Putamen (tissue), 1 donor: ENCODE data around the gene SMC4.
A peak's percentile ranks its signal among the peaks of the same experiment; 100 is the strongest.
"Not testable (repeated sequence)": the region's sequence is repeated elsewhere in the genome, so short reads cannot be mapped to it uniquely, and the experiment has no call there.

Experiments used
- DNase-seq: peaks from one replicate; pipeline ENCODE4 v3.0.0-alpha.2; 2016; ENCODE audit warnings: low spot score

SMC4 gene

DNA sequence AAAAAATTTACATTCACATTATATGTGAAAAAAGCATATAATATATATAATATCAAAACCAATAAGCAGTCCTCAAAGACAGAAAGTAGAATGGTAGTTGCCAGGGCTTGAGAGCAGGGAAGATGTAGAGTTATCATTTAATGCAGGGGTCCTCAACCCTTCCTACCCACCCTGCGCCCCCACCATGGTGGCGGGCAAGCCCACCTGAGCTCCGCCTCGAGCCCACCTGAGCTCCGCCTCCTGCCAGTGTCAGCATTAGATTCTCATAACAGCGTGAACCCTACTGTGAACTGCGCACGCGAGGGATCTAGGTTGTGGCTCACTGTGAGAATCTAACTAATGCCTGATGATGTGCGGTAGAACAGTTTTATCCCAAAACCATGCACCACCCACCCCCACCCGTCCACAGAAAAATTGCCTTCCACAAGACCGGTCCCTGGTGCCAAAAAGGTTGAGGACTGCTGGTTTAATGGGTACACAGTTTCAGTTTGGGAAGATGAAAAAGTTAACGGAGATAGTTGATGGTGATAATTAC is 47.1 kb downstream of the SMC4 start:
- DNase-seq = no peak

DNA sequence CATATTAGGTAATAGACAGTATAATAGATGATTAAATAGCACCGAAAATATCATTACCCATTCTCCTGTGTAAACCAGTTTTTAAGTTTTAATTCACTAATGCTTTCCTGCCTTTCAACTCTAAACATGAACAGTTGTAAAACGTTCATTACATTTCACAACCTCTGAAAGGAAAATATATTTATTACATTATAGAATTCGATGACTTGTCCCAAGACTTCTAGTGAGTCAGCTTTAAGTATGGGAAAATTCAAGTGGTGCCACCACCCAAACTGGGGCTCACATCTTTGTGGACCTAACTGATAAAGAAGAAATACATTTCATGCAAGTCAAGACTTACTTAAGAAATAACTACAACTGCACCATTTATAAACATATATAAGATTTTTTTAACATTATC is 48.1 kb downstream of the SMC4 start:
- no peak for DNase-seq

DNA sequence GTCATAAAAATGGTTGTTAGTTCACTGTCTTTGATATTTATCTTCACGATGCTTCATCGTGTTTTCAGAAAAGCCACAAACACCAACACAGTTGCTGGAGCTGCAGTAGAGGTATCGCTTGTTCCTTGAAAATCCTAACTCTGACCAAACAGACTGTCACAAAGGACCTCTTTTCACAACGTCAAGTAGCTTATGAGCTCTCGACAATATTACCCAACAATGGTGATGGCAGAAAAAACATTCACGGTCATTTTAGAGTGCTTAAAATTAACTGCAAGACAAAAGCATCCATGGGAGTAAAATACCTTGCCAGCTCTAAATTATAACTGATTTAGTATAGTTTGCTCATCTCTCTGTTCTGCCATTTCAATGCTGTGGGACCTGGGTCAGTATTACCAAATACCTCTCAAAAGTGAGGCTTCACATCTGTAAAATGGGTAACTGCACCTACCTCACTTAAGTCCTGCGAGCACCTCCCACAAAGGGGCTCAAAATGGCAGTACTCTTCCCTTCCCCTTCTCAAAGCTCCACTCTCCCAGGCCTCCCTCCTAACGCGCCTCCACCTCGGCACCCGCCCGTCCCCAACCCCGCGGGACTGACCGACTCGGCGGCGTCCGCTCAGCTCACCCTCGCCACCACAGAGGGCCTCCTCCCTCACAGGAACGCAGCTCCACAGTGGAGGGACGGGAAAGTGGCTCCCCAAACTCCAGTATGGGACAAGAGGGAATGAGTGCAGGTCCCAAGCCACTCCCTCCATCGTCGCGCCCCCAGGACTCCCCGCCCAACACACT is 49.6 kb downstream of the SMC4 start:
- DNase-seq = no peak

DNA sequence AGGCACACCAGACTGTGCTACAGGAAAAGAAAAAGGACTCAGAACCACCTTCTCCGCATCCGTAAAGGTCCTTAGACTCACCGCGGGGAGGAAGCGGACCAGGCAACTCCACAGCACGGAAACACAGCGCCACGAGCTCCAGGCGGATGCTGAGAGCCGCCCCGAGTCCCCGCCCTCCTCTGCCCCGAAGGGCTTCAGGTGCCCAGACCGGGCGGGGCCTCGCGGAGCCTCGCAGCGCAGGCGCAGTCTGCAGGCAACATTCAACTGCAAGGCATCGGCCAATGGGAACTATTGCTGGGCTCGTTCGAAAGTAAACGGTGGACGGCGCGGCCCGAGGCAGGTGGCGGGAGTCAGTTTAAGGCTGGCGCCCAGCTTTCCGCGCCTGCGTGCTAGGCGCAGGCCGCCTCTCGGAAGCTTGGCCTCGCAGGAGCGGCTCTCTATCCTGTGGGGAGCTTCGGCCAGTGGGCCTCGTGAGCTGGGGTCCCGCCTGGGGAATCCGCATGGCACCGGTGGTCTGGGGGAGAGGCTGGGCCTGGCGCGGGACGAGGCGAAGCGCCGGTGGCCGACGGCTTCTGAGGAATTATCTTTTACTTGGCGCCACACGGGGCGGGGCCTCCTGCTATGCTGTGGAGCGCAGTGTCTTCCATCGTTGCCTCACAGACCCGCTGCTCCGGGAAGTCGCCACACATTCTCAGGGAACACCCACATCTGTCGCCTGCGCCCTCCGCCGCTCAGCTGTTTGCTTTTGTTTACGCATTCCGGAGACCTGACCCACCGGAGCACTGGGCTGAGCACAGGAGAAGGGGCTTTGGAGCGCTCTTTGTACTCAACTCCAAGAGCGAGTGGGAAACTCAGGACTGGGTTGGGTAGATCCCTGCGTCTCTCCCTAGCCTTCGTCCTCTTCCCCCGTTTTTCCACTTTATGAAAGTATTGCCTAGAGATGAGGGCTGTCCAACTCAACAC is 50.5 kb downstream of the SMC4 start, which contains the start of gene TRIM59:
Gene TRIM59, minus strand, starts transcription at position 151 of the 963 bp plus-strand sequence. CDS start 10,603 bp downstream, outside the sequence.
- DNase-seq = peak; percentile 86

DNA sequence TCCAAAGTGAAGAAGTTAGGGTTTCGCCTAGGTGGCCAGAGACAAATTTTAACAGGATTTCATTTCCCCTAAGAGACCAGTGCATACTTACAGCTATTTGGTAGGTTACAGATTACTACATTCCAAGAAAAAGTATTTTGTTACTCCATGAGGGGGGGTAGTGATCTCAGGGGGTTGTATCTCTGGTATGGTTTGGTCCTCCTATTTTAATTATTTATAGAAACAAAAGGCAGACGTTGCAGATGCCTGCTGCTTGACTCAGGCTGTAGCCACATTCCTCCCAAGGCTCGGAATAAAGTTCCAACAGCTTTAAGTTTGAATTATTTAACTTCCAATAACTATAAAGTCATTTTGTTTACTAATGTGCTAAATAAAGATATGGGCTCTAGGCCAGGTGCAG is 51.4 kb downstream of the SMC4 start:
- DNase-seq = no peak

DNA sequence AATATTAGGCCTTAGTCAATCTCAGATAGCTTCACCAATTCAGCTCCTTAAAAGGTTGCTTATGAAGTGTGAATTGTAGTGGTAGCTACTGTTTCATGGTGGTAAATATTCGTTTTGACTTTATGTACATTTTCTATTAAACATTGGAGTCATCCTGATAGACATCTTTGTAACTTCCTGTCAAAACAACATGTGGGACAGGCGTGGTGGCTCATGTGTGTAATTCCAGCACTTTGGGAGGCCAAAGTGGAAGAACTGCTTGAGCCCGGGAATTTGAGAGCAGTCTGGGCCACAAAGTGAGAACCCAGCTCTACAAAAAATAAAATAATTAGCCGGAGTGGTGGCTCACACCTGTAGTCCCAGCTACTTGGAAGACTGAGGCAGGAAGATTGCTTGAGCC is 52.2 kb downstream of the SMC4 start:
- no peak for DNase-seq

DNA sequence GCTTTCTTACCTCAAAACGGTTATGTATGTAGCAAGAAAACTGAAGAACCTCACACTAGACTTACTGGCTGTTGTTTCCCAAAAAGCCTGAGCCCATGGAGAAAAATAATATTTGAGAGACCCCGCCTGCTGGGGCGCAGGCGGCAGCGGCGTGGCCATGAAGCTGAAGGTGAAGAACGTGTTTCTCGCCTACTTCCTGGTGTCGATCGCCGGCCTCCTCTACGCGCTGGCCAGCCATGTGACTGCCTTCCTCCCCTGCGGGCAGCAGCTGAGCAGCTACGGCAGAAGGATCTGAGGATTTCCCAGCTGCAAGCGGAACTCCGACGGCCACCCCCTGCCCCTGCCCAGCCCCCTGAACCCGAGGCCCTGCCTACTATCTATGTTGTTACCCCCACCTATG is 52.8 kb downstream of the SMC4 start:
- not testable (repeated sequence) for DNase-seq

DNA sequence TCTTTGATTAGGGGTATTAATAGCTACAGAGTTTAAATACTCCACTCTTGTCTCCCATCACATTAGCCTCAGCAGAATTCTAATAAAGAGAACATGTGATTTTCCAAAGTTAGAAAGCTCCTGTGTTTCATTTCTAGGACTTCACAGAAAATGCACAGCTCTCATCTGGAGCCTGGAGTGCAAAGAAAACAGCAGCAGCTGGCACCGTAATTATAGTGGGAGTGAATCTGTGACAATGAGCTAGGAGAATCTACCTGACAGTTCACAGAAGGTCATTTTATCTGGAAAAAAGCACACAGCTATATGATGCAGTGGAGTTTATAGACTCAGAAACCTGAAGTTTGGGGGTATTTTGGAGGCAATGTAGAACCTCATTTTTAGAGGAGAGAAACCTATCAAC is 55.5 kb downstream of the SMC4 start:
- no peak for DNase-seq

DNA sequence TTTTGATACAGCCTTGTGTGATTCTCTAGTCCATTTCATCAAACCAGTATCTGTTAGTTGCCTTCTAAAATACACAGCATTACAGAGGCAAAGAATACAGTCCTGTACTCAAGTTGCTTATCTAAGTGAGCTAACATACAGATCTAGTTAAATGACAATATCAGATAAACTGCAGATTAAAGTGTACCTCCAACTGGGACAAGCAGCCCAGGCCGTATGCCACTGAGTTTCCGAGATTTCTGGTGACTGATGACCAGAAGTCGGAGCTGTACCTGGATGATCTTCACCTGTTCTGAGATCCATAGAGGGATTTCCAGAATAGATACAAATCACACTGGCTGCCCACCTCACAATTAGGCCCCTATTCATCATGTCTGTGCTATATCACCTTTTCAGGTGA is 56.4 kb downstream of the SMC4 start:
- no peak for DNase-seq

DNA sequence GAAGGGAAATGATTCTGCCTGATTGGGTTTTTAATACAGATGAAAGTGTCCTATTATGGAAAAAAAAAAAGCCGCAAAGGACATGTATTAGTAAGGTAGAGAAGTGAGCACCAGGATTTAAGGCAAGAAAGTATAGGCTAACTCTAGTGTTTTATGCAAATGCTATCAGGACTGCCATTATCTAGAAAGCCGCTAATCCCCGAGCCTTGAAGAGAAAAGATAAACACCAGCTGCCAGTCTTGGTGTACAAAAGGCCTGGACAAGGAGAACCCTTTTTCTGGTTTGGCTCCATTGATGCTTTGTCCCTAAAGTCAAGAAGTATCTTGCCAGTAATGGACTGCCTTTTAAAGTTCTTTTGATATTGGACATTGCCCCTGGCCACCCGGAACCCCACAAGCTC is 58.7 kb downstream of the SMC4 start:
- DNase-seq = no peak

DNA sequence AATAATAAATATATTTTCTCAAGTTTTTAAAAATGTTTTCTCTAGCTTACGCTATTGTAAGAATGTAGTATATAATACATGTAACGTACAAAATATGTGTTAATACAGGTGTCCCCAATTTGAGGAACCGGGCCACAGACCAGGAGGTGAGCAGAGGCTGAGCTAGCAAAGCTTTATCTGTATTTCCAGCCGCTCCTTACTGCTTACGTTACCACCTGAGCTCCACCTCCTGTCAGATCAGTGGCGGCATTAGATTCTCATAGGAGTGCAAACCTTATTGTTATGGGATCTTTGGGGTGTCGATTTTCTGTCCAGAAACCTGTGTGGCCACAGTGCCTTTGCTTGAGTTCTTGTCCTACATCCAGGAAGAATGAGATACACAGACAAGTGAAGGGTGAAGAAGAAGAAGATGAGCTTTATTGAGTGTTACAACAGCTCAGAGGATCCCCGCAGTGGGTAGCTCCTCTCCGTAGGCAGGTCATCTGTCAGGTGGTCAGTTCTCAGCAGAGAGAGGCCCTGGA is 60.1 kb downstream of the SMC4 start:
- DNase-seq = no peak

DNA sequence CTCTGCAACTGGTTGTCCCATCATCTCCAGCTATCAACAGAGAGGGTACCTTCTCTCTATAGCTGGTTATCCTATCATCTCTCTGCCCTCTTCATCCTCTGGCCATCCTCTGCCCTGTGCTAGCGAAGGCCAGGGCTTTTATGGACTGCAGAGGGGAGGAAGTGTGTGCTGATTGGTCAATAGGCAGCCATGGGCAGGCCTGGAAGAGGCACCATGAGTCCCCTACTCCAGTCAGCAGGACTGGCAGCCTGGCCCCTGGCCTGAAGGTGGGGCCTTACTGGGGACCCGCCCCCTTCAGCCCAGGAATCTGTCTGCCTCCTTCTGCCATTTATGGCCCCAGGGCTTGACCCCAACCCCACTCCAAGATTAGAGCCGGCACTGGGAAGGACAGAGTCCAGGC is 60.6 kb downstream of the SMC4 start:
- no peak for DNase-seq

DNA sequence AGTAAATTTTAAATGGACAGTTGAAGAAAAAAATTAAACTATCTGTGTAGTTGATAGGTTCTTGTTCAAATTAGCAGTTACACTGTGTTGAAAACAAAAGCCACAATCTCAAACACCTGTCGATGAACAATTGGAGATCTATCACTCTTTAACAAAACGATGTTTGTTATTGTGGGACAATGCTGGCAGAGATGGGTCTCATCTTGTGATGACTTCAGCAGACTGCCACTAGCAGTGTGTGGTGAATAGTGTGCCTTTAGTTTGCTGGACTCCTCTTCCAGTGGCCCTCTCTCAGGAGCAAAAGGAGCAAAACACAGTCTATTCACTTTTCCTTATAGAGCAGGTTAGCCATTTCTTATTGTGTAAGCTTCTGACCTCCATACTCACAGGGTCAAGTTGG is 64.9 kb downstream of the SMC4 start:
- peak; percentile 92 for DNase-seq

DNA sequence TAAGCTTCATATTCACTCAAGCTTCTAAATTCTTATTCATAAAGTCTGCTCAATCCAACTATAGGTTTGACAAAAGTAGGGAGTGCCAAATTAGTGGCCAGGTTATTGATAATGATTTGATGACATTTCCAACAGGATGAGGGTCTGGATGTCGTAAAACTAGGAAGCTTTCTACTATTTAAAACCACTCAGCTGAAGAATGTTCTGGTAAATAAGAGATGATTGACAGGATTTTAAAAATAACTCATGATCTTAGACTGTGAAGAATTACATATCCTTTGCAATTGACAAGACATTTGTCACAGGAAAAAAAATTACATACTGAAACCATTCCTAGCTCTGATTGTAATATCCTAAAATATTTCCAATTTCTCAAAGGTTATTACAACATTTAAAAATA is 65.5 kb downstream of the SMC4 start:
- DNase-seq = no peak

DNA sequence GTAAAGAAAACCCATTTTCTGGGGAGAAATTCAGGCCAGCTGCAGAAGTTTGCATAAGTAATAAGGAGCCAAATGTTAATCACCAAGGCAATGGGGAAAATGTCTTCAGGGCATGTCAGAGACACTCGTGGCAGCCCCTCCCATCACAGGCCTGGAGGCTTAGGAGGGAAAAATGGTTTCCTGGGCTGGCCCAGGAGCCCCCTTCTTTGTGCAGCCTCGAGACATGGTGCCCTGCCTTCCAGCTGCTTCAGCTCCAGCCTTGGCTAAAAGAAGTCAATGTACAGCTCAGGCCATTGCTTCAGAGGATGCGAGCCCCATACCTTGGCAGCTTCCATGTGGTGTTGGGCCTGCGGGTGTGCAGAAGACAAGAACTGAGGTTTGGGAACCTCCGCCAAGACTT is 70.7 kb downstream of the SMC4 start:
- DNase-seq = no peak

DNA sequence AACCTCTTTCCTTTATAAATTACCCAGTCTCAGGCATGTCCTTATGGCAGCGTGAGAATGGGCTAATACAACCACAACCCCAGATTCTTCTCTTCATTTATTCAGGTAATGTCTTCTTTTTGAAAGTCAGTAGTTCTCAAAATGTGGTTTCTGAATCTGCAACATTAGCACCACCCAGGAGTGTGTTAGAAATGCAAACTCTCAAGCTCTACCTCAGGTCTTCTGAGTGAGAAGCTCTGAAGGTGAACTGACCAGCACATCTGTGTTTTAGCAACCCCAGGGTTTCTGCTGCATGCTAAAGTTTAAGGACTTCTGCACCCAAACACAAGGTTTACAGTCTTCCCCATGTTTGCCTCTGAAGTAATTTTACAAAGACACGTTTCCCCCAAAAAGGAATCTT is 72.4 kb downstream of the SMC4 start:
- DNase-seq = no peak

DNA sequence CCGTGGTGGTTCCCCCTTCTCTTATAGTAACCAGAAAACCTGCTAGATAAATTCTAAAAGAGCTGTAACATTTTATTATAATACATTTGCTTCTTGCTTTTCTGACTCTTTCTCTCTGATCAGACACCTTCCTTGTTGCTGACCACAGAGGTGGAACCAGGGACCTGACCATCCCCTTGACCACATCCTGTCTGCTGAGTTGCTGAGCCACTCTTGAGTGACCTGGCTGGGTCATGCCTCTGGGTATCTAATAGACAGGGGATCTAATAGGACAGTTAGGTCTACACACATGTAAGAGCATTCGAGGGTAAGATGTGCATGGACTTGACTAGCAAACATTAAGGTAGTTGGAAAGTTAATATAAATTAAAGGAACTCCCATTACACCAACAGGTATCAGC is 72.9 kb downstream of the SMC4 start:
- DNase-seq = no peak

DNA sequence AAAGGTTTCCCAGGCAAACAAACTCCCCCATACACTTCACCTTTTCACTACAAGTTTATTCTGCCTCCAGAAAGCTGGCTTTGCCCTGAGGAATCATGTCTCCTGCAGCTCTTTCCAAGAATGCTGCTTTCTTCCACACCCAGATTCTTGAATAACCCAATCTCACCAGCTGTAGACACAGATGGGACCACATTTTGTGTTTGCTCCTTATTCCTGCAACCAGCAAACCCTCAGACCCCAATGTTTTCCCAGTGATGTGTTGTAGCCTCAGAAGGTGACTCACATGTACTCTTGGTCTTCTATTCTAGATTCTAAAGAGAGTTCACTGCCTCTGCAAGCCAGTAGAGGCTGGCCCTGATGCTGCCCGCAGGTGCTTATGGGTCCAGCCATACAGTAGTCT is 73.8 kb downstream of the SMC4 start:
- no peak for DNase-seq

DNA sequence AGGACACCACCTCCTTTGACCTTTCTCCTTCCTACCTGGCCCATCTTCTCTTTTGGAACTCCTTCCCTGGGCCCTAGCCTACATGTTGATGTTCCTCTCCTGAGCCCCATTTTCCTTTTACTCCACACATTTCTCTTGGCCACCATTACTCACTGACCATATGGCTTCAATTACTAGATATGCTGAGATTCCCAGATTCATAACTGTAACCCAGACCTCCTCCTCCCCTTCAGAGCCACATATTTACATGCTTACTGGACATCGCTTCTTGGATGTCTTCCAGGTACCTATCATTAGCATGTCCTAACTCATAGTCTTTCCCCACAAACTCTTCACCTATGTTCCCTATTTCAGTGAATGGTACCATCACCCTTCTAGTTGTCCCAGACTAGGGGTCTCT is 74.5 kb downstream of the SMC4 start:
- DNase-seq = no peak

DNA sequence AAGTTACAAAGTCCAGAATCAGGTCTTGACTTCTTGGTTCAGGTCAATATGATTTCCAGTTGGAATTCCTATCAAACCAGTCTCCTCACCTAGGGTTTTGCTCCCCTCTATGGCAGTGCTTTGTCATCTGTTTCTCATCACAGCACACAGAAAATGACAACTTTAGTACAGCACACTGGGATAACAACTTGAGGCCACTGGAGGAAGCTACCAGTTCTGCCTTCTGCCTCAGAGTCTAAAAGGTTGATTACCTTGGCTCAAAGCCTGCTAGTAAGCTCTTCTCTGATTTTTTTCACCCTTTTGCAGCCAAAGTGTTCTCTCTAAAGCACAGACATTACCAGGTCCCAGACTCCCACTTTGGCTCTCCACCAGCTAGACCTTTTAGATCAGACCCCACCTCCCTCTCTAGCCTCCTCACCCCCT is 75.0 kb downstream of the SMC4 start:
- no peak for DNase-seq

DNA sequence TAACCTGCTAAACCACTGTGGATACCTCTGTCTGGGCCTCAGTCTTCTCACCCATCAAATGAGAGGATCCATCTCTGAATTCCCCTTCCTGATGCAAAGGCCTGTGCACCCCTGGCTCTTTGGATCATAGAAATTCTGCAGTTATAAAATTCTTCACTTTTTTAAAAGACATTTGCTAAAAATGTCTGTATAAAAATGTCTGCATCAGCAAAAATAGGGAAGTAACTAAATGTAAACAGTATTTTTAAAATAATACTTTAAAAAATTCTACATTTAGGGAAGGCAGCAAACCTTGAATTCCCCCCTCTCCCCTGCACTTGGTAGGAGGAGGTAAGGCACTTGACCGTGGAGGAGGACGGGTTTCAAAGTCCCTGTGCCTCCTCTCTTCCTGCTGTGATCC is 75.7 kb downstream of the SMC4 start:
- no peak for DNase-seq

DNA sequence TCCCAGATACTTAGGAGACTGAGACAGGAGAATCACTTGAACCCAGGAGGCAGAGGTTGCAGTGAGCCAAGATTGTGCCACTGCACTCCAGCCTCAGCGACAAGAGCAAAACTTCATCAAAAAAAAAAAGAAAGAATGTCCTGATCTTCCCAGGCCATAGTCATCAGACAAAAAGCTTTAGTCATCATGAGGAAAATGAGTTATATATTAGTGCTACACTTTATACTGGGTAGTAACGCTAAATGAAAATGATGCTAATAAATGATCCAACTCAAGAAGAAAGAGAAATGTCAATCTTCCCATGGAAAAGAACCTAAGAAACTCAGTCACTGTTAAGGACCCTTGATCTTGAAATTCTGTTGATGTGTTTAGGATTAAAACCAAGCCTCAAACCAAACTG is 76.4 kb downstream of the SMC4 start:
- no peak for DNase-seq

DNA sequence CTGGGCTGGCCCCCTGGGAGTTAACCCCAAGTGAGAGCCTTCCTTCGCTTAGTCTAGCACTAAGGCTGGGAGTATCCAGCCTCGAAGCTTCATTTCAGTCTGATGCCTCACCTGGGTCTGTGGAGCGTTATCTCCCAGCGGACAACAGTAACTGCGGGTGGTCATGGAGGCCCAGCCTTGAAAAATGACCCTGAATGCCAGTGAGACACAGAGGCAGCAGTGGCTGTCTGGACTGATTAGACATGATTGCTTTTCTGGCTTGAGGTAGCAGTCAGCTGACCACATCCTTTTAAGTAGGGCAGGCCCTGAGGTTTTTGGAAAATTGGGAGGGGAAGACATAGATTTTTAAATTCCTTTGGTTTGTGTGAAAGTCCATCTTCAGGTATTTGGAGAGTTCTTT is 78.3 kb downstream of the SMC4 start:
- DNase-seq = no peak
